Superior temporal gyrus (tissue), 1 donor: ENCODE data around the gene TLX3.

Experiments
- DNase-seq: peaks from one replicate; pipeline ENCODE4 v3.0.0-alpha.2; 2016; ENCODE audit errors: extremely low spot score

Gene TLX3

DNA sequence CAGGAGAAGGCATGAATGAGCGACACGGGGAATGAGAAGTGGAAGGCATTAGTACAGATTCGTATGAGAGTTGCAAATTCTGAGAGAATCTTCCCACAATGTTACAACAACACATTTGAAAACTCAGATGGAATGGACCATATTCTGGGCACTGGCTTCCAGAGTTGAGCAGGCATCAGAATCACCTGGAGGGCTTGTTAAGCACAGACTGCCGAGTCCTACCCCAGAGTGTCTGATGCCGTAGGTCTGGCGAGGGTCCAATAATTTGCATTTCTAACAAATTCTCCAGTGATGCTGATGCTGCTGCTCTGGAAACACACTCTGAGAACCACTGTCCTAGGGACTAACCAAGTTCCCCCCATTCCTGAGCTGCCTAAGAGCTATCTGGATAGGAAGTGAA is 2.9 kb upstream of the TLX3 start:
- no peak for DNase-seq

DNA sequence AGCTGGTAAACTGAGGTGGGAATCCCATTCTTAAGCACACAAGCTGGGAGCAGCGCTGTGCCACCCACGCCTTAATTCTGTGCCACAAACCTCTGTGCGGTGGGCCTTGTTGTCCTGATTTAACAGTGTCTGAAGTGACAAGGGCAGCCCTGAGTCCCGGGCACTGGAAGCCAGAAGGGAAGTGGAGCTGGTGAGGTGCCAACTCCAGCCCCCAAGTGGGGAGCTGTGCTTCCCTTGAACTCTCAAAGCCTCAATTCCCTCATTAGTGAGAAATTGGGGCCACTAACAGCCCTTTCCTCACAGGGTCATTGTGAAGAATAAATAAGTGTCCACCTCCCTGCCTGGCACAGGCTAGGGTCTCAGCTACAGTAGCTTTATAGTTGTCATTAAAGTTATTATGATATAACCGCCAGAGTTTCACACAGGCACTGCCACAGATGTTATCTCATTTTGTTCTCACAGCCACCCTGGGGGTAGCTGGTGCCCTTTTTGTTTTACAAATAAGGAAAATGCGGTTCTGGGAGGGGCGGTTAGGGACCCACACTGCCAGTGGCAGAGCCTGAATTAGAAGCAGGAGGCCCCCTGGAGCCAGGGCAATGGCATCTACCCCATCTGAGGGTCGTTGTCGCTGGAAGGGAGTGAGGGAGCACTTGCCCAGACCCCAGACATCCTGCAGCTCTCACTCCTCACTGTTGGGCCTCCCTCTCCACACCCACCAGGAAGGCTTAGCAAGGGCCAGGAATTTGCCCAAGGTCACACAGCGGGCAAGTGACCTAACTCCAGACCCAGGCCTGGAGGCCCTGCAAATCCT is 2.1 kb upstream of the TLX3 start:
- no peak for DNase-seq

DNA sequence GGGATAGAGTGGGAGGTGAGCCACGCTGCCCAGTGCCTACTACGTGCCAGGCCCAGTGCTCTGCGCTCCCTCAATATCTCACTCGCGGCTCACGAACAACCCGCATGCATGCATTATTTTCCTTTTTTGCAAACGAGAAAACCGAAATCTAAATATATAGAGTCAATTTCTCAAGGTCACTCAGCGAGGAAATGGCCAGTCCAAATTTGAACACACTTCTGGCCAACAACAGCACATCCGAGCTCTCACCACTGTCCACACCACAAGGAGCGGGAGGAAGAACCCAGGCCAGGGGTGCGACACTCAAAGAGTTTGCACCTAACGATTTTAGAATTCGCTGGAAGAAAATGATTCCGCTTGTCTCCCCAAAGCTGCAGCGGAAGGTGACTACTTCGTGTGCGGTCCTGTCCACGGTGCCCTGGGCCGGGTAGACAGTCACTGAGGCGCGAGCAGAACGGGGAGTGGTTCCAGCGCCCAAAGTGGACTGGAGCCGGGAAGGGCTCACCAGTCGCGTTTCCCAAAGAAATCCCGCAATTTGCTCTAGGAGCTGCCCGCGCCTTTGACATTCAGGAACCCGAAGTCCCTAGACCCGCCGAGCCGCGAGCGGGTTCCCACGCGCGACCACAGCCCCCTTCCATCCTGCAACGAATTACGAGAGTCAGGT is 1.1 kb upstream of the TLX3 start:
- no peak for DNase-seq

DNA sequence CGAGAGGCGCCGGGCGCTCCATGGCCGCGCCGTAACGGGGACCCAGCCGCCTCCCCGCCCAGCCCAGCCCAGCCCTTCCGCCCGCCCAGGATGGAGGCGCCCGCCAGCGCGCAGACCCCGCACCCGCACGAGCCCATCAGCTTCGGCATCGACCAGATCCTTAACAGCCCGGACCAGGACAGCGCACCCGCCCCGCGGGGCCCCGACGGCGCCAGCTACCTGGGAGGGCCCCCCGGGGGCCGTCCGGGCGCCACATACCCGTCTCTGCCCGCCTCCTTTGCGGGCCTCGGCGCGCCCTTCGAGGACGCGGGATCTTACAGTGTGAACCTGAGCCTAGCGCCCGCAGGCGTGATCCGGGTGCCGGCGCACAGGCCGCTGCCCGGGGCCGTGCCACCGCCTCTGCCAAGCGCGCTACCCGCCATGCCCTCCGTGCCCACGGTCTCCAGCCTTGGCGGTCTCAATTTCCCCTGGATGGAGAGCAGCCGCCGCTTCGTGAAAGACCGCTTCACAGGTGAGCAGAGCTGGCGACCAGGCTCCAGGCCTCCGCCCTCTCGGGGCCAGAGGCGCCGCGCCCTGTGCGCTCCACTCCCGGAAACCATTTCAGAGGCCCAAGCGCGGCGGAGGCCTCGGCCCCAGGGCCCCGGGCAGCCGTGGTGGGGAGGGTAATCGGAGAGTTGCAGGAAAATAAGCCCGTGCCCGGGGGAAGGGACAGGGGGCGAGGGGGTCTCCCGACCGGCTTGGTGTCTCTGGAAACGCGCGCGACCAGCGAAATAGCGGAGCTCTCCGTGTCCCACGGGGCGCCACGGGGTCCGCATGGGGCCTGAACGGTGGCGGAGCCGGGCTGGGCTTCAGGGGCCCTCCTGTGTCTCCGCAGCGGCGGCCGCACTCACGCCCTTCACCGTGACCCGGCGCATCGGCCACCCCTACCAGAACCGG is 496 bp downstream of the TLX3 start:
- no peak for DNase-seq

DNA sequence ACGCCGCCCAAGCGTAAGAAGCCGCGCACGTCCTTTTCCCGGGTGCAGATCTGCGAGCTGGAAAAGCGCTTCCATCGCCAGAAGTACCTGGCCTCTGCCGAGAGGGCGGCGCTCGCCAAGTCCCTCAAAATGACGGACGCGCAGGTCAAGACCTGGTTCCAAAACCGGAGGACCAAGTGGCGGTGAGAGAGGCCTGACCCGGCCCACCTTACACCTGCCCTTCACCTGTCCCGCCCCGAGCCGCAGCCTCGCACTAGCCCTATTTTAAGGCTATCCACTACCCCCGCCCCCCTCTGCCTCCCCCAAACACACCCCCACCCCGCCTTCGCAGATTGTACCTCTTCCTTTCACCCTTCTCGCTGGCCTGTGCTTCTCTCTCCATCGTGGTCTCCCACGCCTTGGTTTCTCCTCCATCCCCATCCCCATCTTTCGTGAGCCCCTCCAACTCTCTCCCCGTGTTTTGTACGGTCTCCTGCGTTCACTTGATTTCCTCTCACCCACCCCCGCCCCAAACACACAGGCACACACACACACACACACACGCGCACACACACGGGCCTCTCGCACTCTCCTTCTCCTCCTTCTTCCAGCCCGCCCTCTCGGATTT is 1.3 kb downstream of the TLX3 start:
- DNase-seq: no peak

DNA sequence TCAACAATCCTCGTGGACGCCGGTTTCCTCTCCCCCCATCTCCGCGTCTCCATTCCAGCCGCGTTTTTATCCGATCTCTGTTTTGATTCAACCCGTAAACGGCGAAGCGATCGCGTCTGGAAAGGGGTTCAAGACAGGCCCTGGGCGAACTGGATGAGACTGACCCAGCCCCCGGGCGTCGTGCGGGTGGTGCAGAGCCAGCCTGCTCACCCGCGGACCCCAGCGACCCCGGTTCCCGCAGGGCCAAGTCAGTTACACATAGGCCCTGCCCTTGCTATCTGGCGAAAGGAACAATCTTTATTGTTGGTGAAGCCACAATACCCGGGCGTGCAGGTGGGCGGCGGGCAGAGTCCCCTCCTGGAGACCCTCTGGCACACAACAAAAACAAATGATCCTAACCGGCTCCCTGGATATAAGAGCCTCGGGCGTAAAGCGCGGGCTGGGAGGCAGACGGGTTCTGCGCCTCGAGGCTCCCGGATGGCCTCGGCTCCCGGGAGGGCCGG is 1.8 kb downstream of the TLX3 start:
- DNase-seq: no peak

DNA sequence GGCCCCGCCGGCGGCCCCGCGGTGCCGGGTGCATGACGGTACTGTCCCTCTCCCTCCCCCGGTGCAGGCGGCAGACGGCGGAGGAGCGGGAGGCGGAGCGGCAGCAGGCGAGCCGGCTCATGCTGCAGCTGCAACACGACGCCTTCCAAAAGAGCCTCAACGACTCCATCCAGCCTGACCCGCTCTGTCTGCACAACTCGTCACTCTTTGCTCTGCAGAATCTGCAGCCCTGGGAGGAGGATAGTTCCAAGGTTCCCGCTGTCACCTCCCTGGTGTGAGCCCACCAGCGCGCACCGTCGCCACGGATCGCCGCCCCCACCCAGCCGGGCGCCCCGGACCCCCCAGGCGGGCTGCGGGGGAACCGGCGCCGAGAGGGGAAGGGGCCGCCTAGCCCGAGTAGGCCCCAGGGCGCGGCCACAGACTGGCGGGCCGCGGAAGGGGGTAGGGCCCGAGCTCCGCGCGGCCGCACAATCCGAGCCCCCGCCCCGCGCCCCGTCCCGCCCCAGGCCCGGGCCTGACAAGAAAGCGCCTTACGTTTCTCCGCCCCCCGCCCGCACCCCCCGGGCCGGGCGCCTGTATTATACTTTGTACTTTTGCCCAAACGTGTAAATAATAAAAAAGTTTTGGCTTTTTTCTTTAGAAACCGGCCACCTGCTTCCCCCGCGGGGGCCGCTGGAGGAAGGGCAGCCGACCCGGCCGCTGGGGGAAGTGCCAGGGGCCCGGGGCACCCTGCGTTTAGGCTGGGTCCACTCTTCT is 2.5 kb downstream of the TLX3 start:
- DNase-seq: no peak

DNA sequence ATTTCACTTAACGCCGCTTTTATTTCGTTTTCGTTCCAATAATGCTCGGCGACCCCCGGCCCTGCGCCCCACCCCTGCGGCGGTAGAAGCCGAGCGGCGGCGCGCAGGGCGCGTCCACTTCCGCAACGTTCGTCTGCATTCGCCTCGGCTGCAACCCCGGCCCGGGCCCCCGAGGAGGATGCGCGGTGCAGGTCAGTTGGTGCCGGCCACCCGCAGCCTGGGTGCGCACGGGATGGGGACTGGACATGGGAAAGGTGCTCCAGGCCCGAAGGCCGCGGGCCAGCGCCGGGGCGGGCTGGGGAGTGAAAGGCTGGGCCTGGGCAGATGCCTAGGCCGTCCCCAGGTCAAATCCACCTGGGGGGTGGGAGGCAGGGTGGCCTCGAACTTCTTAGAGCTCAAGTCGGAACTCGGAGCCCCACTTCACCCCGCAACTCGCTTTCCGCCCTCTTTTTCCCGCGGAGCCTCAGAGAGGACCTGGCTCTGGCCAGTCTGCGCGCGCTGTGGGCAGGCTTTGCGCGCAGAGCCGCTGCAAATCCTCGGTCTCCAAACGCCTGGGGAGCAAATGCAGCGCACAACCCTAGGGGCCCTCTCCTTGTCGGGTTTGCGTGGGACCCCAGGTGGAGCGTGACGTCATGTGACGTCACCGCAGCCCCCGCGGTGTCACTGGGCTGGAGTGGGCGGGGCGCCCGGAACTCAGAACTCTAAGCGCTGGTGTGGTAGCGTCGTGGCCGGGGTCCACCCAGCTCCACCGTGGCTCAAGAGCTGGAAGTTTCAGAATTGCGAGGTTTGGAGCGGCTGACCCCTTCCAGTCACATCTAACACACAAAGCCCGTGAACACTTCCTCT is 3.3 kb downstream of the TLX3 start:
- DNase-seq: no peak

DNA sequence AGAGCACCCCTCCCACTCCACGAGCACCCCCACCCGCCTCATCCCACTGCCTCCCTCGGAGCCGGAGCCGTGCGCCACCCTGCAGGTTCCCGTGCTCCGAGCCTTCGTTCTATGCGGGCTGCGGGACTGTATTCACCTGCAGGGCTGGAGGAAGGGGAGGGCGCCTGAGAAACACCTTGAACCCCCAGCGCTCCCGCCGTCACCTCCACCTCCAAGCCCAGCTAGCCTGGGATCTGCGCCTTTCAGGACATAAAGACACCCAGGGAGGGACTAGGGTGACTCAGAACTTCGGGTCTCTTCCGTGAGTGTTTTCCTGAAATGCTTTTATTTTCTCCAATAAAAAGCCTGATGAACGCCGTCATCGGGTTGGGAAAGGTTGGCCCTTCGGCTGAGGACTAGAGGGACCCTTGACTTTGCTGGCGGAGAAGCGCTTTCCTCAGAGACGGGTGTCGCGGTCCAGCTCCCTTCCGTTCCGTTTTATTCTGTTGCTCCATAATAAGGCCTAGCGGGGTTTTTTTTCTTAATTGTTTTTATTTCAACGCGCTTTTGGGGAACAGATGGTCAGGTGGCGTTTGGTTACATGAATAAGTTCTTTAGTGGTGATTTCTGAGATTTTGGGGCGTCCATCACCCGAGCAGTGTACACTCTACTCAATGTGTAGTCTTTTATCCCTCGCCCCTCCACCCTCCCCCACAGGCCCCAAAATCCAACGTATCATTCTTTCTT is 4.6 kb downstream of the TLX3 start:
- no peak for DNase-seq

DNA sequence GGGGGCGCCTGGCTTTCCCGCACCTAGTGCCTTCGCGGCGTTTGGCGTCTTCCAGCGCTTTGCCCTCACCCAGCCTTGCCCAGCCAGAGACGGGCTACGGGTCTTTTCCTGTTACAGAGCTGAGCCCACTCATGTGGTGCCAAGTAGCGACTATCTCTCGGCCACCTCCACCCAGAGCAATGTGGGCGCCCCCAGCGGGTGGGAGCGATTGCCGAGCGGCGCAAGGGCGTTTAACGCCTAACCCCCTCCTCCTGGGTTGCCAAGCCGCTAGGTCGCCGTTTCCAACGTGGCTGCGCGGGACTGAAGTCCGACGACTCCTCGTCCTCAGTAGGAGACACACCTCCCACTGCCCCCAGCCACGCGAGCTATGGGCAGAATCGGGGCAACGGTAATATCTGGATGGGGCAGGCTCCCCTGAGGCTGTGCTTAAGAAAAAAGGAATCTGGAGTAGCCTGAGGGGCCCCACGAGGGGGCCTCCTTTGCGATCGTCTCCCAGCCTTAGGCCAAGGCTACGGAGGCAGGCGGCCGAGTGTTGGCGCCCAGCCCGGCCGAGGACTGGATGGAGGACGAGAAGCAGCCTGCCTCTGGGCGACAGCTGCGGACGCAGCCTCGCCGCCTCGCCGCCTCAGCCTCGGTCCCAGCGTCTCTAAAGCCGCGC is 5.8 kb downstream of the TLX3 start:
- no peak for DNase-seq

DNA sequence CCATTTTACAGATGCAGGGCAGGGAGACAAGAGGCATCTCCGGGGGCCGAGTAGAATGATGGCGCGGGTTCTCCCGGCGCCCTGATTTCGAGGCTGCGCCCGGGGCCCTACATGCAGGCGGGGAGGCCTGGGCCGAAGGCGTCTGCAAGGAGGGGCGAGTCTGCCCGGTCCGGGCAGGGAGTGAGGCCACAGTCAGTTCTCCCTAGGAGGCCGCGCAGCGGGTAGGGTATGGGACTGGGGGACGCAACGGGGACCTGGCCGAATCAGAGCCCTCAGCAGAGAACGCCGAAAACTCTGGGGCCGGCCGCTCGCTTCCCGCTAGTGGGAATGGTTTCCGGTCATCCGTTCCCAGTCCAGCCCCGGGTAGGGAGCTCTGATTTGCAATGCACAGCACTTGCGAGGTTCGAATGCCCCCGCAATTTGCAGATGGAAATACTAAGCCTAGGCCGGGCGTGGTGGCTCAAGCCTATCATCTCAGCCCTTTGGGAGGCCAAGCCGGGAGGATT is 6.4 kb downstream of the TLX3 start:
- DNase-seq: no peak

DNA sequence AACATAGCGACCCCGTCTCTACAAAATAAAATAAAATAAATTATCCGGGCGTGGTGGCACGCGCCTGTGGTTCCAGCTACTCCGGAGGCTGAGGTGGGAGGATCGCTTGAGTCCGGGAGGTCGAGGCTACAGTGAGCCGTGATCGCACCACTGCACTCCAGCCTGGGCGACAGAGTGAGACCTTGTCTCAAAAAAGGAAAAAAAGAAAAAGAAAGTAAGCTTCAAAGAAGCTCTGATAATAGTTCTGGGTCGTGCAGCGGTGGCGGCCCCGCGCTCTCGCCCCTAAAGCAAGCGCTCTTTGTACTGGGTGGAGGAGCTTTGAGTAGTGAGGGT is 6.8 kb downstream of the TLX3 start:
- no peak for DNase-seq

DNA sequence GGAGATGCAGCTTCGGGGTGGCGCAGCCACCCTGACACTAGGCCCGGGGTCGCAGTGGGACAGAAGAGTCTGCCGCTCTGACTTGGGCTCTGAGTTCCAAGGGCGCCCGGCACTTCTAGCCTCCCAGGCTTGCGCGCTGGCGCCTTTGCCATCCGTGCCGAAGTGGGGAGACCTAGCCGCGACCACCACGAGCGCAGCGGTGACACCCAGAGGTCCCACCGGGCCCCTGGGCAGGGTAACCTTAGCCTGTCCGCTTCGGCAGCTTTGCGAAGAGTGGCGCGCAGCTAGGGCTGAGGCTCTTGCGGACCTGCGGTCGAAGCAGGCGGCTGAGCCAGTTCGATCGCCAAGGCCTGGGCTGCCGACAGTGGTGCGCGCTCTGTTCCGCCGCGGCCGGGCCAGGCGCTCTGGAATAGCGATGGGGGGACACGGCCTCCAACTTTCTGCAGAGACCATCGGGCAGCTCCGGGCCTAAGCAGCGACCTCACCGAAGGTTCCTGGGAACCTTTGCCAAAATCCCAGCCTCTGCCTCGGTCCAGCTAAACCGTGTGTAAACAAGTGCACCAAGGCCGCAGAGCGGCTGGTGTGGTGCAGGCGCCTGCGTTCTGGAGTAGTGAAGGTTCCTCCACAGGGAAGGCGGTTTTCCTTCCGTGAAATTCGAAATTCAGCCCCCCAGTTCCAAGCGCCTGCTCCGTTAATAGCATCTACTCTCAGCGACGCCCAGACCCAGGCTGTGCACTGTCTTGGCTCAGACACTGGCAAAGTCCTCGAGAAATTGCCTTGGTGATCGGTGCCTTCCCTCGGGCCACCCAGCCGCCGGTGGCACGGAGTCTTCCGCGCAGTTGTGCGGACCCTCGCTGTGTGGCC is 7.4 kb downstream of the TLX3 start:
- DNase-seq: no peak

DNA sequence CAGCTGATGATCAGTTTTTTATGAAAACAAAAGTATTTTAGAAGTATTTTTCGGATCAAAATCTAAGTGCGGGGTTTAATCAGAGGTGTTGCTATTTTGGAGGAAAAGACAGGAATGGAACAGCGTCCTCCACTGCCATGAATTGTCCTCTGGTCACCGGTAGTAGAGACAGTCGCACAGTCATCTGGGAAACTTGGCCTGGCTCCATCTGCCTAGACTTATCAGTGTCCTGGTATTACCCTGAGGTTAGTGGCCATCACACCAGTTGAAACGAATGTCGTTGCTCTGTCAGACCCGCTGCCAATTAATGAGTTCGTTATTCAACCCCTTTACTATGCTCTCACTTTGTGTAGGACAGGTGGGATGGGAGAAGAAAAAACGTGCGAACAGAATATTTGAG is 8.2 kb downstream of the TLX3 start:
- no peak for DNase-seq

DNA sequence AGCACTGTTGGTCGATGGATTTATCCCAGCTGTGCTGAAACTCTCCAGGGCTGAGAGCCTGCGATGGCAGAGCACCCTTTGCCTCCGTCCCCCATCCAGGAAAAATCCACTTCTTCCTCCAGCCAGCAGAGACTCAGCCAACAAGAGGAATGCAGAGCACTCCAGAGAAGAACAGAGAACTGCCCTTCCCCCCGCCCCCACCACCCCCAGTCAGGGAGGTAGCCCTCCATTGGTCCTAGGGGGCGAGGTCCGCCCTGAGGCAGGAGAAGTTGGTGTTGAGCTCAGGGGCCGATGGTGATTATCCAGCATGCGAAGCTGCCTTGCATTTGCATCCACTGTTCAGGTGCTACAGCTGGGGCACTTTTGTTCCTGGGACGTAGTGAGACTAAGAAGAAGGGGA is 9.0 kb downstream of the TLX3 start:
- no peak for DNase-seq

DNA sequence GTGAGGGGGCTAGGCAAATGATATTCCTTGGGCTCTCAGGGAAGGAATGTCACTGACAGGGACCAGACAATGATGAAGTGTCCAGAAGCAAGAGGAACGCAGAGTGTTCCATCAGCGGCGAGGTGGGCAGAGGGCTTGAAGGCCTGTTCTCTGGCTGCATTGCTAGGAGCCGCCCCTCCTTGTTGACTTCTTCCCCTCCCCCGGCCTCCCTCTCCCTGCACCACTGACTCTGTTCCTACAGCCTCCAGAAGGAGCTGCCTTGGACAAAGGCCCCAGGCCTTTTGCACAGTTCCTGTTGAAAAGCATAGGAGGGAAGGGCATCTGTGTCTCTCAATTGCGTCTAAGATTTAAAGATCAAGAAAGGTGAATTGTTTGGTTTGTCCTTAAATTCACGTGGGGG is 12.4 kb downstream of the TLX3 start:
- no peak for DNase-seq

DNA sequence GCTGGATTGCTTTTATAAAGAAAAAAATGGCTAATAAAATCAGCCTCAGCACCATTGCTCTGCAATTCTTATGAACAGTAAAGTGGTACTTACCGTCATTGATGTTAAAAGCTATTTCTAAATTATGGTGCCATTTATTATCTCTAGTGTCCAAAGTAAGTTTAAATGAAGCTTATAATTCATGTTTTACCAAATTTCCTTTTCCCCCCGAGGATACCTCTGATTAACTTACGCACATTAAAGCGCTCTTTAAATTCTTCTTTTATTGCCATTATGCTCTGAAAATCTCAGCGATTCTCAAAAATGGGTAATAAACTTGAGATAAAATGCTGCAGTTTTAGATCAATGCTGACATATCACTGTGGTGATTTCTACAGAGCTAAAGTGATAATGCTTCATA is 13.5 kb downstream of the TLX3 start:
- DNase-seq: no peak

DNA sequence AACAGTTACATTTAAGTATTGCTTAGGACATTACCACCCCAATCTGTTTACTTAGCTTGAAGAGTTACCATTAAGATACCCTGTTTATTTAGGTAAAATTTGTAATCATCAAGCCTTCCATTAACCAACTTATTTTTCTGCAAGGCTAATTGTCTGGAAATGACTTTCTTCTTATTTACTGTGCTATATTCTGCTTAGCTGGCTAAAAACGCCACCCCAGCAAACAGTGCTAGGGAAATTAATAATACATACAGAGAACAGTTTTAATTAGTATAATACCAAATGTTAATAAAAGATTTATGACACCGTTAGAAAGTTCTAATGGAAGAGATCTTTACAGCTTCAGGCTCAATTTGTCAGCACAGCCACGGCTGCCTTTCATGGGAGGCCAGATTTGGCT is 14.0 kb downstream of the TLX3 start:
- no peak for DNase-seq
